ENCODE measurements around the gene ARHGAP28.

DNA sequence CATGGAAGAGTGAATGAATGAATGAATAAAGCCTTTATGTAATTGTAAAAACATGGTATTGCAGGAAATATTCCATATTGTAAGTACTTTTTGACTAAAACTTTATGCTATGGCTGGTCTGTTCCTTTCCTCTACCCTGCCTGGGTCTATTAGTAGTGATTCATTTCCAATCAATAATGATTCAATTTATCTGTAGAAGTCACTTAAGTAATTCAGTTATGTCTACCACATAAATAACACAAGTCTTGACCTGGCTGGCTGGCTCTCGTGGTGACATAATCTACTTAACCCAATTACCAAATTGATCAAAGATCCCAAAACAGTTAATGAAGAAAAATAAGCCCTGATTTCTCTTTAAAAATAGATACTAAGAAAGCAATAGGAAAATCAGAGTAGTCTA is 7.8 kb upstream of the ARHGAP28 start:
- no peak for TF ChIP-seq CTCF (IDR thresholded peaks at IDR 0.05)
- no peak for TF ChIP-seq POLR2A (IDR thresholded peaks at IDR 0.05)
